Measurements from ENCODE around the gene OR5C1.

- TF ChIP-seq GATA2 (IDR thresholded peaks at IDR 0.05; ENCODE audit: low read depth, low read length) (no peak), GATA3 (IDR thresholded peaks at IDR 0.05; ENCODE audit: low read depth, low read length) (no peak)
Observed at GRCh38 chr9:122812736-122813135, 24.0 kb downstream of the OR5C1 start.

Data from SH-SY5Y (cell line).